Type B pancreatic cell (in vitro differentiated cells): ENCODE data around the gene MRPL11. TPM values are rescaled to one million over a fixed set of nuclear protein-coding genes. Genes with fewer than 3 reads are reported as not detected.

Experiments
- DNase-seq: peaks from one replicate; pipeline ENCODE4 v3.0.0; 2021; ENCODE audit warnings: mixed read lengths; ENCODE audit not compliant: unreplicated experiment; ENCODE audit errors: extremely low spot score
- H3K27ac Mint-ChIP-seq: 2 replicates; pipeline ENCODE4 v1.8.0; 2021; ENCODE audit warnings: mild to moderate bottlenecking, mixed read lengths
- H3K27me3 Mint-ChIP-seq: 2 replicates; pipeline ENCODE4 v1.8.0; 2021; ENCODE audit warnings: mixed read lengths
- H3K36me3 Mint-ChIP-seq: 2 replicates; pipeline ENCODE4 v1.8.0; 2021; ENCODE audit warnings: mixed read lengths
- H3K4me1 Mint-ChIP-seq: one replicate; pipeline ENCODE4 v1.8.0; 2021; ENCODE audit warnings: mixed read lengths; ENCODE audit not compliant: unreplicated experiment
- H3K4me3 Mint-ChIP-seq: 2 replicates; pipeline ENCODE4 v1.8.0; 2021; ENCODE audit warnings: mild to moderate bottlenecking, mixed read lengths
- H3K9me3 Mint-ChIP-seq: 2 replicates; pipeline ENCODE4 v1.8.0; 2021; ENCODE audit warnings: mixed read lengths
- total RNA-seq: library from RNA; stranded (reverse); gene quantifications from 2 replicates; pipeline ENCODE4 v1.2.1, GENCODE V29; 2021; ENCODE audit warnings: low replicate concordance
- TF ChIP-seq, protein P1 (sequence below): fragments of 200-600 bp; sonication (generic); conservative IDR thresholded peaks from 2 replicates; pipeline ENCODE4 v1.5.0; 2021; ENCODE audit warnings: antibody characterized with exemption, mild to moderate bottlenecking

Gene MRPL11
- total RNA-seq, 1 donor from 2014 or later: 69.8 TPM

DNA sequence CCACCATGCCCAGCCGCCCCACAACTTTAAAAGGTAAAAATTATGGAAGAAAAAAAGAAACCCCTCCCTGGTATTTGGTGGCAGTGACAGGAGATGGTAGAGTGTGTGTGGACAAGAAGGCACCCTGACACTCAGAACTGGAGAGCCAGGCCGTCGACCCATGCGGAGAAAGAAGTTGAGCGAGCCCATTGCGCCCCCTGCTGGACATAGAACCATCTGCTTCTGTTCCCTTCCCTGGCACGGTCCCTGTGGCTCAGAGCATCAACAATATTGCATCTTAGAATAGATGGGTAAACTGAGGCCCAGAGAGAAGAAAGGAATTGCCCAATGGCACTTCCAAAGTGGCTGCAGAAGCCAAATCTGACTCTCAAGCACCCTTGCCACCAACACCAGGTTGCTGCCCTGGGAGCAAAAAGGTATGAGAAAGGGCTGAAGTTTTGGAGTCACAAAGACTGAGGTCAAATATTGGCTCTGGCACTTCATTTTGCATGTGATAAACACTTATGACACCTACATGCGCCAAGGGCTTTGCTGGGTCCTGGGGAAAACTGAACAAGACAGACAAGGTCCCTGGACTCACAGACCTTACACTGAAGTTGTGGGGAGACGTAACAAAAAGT lies 8.6 kb downstream of the MRPL11 start:
- Mint-ChIP-seq H3K9me3 (no peaks in the 10 kb centered on the region), H3K27ac (no peak overlapping the region), H3K4me3 (no peak overlapping the region), H3K27me3 (no peaks in the 10 kb centered on the region), H3K36me3 (peaks cover 3% of the 10 kb centered on the region), H3K4me1 (no peaks in the 10 kb centered on the region)
- peak; percentile 77 for DNase-seq
- TF ChIP-seq, protein P1, sequence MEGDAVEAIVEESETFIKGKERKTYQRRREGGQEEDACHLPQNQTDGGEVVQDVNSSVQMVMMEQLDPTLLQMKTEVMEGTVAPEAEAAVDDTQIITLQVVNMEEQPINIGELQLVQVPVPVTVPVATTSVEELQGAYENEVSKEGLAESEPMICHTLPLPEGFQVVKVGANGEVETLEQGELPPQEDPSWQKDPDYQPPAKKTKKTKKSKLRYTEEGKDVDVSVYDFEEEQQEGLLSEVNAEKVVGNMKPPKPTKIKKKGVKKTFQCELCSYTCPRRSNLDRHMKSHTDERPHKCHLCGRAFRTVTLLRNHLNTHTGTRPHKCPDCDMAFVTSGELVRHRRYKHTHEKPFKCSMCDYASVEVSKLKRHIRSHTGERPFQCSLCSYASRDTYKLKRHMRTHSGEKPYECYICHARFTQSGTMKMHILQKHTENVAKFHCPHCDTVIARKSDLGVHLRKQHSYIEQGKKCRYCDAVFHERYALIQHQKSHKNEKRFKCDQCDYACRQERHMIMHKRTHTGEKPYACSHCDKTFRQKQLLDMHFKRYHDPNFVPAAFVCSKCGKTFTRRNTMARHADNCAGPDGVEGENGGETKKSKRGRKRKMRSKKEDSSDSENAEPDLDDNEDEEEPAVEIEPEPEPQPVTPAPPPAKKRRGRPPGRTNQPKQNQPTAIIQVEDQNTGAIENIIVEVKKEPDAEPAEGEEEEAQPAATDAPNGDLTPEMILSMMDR: peak; percentile 90

DNA sequence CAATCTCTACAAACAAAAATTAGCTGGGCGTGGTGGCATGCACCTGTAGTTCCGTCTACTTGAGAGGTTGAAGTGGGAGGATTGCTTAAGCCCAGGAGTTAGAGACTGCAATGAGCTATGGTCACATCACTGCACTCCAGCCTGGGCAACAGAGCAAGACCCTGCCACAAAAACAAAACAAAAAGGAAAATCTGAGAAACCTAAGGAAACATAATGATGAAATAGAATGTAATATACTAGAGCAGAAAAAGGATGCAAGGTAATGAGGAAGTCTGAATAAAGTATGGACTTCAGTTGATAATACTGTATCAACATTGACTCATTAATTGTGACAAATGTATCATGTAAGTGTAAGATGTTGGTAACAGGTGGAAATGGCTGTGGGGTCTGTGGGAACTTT lies 9.7 kb downstream of the MRPL11 start:
- TF ChIP-seq, protein P1: no peak
- H3K27ac Mint-ChIP-seq: no peak overlapping the region
- no peaks in the 10 kb centered on the region for H3K36me3 Mint-ChIP-seq
- DNase-seq: no peak
- no peaks in the 10 kb centered on the region for H3K9me3 Mint-ChIP-seq
- H3K4me3 Mint-ChIP-seq: no peak overlapping the region
- H3K27me3 Mint-ChIP-seq: peaks cover 5% of the 10 kb centered on the region
- H3K4me1 Mint-ChIP-seq: no peaks in the 10 kb centered on the region

DNA sequence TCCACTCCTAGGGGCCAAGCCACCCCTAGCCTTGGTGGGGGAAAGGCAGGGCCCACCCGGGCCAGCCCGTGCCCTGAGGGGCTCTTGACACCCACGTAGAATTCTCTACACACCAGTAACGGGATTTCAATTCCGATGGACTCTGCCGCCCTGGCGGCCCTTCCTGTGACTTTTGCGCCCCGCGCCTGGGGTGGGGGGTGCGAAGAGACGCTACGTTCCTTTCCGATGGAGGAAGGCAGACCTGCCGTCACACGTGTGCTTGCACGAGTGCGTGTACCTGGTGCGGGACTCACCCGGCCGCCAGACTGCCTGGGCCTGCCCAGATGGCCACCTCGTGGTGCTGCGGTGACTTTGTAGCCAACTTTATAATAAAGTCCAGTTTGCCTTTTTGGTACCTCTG lies 12.3 kb downstream of the MRPL11 start:
- H3K27ac Mint-ChIP-seq: no peak overlapping the region

DNA sequence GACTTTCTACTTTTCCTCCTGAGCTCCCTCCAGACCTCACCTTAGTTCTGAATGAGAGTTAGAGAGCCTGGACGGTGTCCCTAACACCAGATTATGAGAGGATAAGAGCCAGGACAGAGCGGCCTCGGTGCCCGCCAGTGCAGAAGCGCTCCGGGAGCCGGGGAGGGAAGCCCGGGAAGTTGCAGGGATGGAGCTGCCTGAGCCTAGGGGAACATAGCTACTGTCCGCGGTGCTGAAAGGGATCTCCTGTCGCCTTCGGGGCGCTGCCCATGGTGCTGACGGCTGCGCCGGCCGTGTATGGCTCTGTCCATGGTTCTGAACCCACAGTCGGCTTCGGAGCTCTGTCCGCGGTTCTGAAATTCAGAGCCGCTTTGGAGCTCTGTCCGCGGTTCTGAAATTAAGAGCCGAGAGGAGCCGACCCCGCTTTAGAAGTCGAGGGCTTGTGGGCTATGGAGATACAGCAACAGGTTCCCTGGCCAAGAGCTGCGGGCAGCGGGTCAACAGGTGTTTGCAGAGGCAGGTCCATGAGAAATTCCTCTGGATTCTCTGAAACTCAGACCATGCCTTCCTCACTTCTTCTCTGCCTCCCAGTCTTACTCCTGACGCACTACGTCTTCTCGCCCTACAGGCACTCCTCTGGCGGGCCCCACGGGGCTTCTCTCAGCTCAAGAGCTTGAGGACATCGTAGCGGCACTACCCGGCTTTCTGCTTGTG lies 17.0 kb downstream of the MRPL11 start:
- peak; percentile 98 for DNase-seq
- TF ChIP-seq, protein P1: no peak
- Mint-ChIP-seq H3K27me3 (peaks cover 57% of the 10 kb centered on the region), H3K9me3 (peaks cover 5% of the 10 kb centered on the region), H3K4me1 (peaks cover 5% of the 10 kb centered on the region), H3K4me3 (no peak overlapping the region), H3K36me3 (no peaks in the 10 kb centered on the region), H3K27ac (no peak overlapping the region)

More for the DNA sequence above, 12.3 kb downstream of the MRPL11 start:
- no peaks in the 10 kb centered on the region for H3K4me1 Mint-ChIP-seq
- H3K36me3 Mint-ChIP-seq: no peaks in the 10 kb centered on the region
- H3K27me3 Mint-ChIP-seq: peaks cover 18% of the 10 kb centered on the region
- no peaks in the 10 kb centered on the region for H3K9me3 Mint-ChIP-seq
- DNase-seq: no peak
- TF ChIP-seq, protein P1: no peak
- no peak overlapping the region for H3K4me3 Mint-ChIP-seq

DNA sequence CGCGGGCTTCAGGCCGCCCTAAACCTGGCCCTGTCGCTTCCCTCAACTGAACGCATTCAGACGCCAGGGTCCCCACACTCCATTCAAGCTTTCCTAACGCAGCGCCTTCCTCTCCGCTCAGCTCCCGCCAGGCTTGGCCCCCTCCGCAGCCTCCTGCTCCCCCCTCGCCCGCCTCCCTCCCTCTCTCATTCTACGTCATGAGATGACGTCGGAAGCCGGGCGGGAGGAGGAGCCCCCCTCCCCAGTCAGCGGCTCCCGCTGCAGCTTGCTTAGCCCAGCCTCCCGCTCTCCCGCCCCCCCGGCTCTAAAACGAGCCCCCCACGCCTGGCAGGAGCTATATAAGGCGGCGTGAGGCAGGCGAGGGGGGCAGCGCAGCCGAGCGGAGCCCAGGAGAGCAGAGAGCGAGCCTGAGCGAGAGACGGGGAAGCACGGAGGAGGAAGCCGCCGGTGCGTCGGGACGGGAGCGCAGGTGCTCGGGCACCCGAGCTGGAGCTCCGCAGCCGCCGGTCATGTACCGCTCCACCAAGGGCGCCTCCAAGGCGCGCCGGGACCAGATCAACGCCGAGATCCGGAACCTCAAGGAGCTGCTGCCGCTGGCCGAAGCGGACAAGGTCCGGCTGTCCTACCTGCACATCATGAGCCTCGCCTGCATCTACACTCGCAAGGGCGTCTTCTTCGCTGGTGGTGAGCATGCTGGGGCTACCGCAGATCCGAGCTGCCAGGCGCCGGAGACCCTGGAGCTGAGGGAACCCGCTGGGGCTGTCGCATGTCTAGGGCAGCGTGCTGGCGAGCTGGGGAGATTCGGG lies 17.8 kb downstream of the MRPL11 start, which contains the start of gene NPAS4:
TSS of gene NPAS4 (plus strand) at position 365 of the 806 bp plus-strand sequence. CDS start at position 510, 145 bp downstream.
- H3K9me3 Mint-ChIP-seq: peaks cover 5% of the 10 kb centered on the region
- H3K27me3 Mint-ChIP-seq: peaks cover 65% of the 10 kb centered on the region
- H3K4me3 Mint-ChIP-seq: no peak within 1 kb of the TSS

More for the DNA sequence above, 17.8 kb downstream of the MRPL11 start, which contains the start of gene NPAS4:
- Mint-ChIP-seq H3K27ac (no peak within 1 kb of the TSS), H3K4me1 (peaks cover 5% of the 10 kb centered on the region), H3K36me3 (no peaks in the 10 kb centered on the region)
- TF ChIP-seq, protein P1: no peak
- DNase-seq: no peak
